Measurements from ENCODE around the gene MED27. TPM values are rescaled to one million over a fixed set of nuclear protein-coding genes. Genes with fewer than 3 reads are reported as not detected.

MED27 gene
- total and polyA plus RNA-seq, 9 of the 15 experiments (the other 6 are each of a cell fraction or from before 2014, with no cell fraction given) = 24.4 to 91.0 (median 36.1) TPM

- TF ChIP-seq, protein P1, sequence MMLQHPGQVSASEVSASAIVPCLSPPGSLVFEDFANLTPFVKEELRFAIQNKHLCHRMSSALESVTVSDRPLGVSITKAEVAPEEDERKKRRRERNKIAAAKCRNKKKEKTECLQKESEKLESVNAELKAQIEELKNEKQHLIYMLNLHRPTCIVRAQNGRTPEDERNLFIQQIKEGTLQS (IDR thresholded peaks at IDR 0.05) = no peak
- TF ChIP-seq, protein P1 (CRISPR knock-in tag; conservative IDR thresholded peaks at IDR 0.05) = no peak
- TF ChIP-seq ETS1 (conservative IDR thresholded peaks at IDR 0.05; ENCODE audit: control insufficient read depth, low read depth, low read length) = no peak
- no peak for TF ChIP-seq FOXP4 (CRISPR knock-in tag; IDR thresholded peaks at IDR 0.05; ENCODE audit: borderline replicate concordance)
- TF ChIP-seq PML (IDR thresholded peaks at IDR 0.05; ENCODE audit: low read length) = no peak
- TF ChIP-seq FOXJ2 (tag; IDR thresholded peaks at IDR 0.05) = no peak
- no peak for TF ChIP-seq KAT7 (CRISPR knock-in tag; IDR thresholded peaks at IDR 0.05; ENCODE audit: borderline replicate concordance)
- TF ChIP-seq DIDO1 (tag; IDR thresholded peaks at IDR 0.05; ENCODE audit: low read depth) = no peak
- FAIRE-seq (no peak), ATAC-seq (no peak), DNase-seq (ENCODE audit: extremely low read depth in 1 of 4, low spot score in 3 of 4) (no peak)
- Histone ChIP-seq H4K20me1 (replicated peaks; ENCODE audit: control insufficient read depth, insufficient read depth, low read length) (no peaks in the 10 kb centered on the region), H3K4me3 (no peak overlapping the region), H2AFZ (ENCODE audit: low read depth, low read length) (no peak overlapping the region), H3K9me1 (ENCODE audit: control insufficient read depth, insufficient read depth, low read length) (no peaks in the 10 kb centered on the region), H3K79me2 (ENCODE audit: control insufficient read depth, insufficient read depth, low read length) (no peaks in the 10 kb centered on the region), H3K27me3 (ENCODE audit: control insufficient read depth in 2 of 2, insufficient read depth in 2 of 2, low read length in 2 of 2) (no peaks in the 10 kb centered on the region), H3K9me3 (replicated peaks; ENCODE audit: control insufficient read depth, insufficient read depth, low read depth, low read length) (no peaks in the 10 kb centered on the region), H3K4me1 (replicated peaks in 1 of 2; ENCODE audit: control insufficient read depth in 2 of 2, insufficient read depth in 2 of 2, low read length in 2 of 2) (peaks cover 0 to 3% of the 10 kb centered on the region in 2 experiments; a peak in 1 of 5 replicates), H3K27ac (ENCODE audit: extremely low read depth, low read depth, low read length) (no peak overlapping the region), H3K36me3 (ENCODE audit: control insufficient read depth, insufficient read depth, low read length) (no peaks in the 10 kb centered on the region), H3K4me2 (ENCODE audit: insufficient read depth, low read length) (no peak overlapping the region), H3K9ac (ENCODE audit: insufficient read depth in 1 of 2, low read depth in 2 of 2, low read length in 2 of 2) (peak overlapping the region in 1 of 2 experiments; percentile 28; a peak in 1 of 4 replicates)
- no TSS peak for BruUV-seq (replicated peaks)
- WGBS (ENCODE audit: insufficient coverage, low coverage, missing lambda C conversion rate) = 75% methylated on average over 5 of the region's 5 CpGs
- intact Hi-C loops (cut with micrococcal nuclease) (no loop called here), in situ Hi-C loops (cut with MboI) (no loop called here)
- POLR2A ChIA-PET = no interaction called here
- CTCF ChIA-PET (ENCODE audit: low intra/inter-chr PET ratio) = no interaction called here
Observed at GRCh38 chr9:132004323-132004722, 75.3 kb downstream of the MED27 start.

Measured in K562 (cell line).